GM10266 (cell line): Measurements from ENCODE around the gene AMER2.

Experiments used
- DNase-seq: peaks from one replicate; pipeline ENCODE4 v3.0.0; 2012; ENCODE audit errors: extremely low spot score
- TF ChIP-seq, protein P1 (sequence below): IDR thresholded peaks from 2 replicates; pipeline ENCODE4 v1.5.1; 2012; ENCODE audit warnings: mild to moderate bottlenecking, low read depth; ENCODE audit not compliant: control insufficient read depth, insufficient read depth; ENCODE audit errors: missing control alignments

Gene AMER2

DNA sequence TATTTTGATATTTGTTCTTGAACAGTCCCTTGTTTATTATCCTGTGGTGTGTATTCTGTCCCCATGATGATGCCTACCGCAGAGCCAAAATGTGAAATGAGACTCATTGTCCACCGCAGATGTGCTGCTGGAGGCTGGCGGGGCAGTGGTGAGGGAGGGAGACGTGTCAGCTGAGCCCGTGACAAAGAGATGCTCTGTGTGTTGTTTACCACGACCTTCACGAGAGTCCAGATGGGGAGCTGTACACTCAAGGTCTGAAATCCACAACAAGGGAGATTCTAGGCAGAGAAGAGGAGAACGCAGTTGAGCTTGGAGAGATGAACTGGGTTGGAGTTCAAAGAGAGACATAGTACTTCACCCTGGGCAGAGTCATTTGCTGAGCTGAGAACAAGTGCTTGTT, 20.8 kb upstream of the AMER2 start:
- no peak for DNase-seq
- TF ChIP-seq, protein P1, sequence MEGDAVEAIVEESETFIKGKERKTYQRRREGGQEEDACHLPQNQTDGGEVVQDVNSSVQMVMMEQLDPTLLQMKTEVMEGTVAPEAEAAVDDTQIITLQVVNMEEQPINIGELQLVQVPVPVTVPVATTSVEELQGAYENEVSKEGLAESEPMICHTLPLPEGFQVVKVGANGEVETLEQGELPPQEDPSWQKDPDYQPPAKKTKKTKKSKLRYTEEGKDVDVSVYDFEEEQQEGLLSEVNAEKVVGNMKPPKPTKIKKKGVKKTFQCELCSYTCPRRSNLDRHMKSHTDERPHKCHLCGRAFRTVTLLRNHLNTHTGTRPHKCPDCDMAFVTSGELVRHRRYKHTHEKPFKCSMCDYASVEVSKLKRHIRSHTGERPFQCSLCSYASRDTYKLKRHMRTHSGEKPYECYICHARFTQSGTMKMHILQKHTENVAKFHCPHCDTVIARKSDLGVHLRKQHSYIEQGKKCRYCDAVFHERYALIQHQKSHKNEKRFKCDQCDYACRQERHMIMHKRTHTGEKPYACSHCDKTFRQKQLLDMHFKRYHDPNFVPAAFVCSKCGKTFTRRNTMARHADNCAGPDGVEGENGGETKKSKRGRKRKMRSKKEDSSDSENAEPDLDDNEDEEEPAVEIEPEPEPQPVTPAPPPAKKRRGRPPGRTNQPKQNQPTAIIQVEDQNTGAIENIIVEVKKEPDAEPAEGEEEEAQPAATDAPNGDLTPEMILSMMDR, result no peak

DNA sequence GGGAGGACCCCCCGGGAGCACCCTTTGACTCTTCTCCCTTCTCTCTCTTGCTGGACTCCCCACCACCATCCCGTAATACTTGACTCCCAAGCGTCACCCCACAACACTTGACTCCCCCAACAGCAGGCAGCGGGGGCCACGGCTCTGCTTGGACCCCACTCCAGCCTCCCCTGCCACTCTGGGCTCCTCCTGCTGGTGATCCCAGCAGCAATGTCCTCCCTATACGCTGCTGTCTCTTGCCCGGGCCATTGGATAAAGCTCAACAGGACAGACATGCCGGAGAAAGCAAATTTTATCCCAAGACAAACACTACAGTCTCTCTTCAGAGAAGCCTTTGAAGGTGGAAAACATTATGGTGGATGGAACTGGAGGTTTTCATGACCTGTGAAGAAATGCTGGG, 20.4 kb upstream of the AMER2 start:
- DNase-seq, result no peak
- TF ChIP-seq, protein P1, result no peak

DNA sequence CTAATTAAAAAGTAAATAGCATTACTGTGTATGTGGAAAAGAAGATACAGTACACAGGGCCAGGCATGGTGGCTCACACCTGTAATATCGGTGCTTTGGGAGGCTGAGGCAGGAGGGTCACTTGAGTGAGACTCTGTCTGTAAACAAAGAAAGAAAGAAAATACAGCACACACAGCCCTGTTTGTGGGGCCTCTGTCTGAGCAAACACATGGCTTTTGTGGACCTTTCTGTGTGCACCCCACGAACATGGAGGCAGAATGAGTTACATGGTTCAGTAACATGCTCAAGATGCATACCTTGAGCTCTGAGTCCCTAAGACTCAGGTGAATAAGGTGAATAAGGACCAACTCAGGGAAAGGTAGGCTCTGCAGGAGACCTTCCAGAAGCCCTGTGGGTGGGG, 20.0 kb upstream of the AMER2 start:
- DNase-seq, result no peak
- TF ChIP-seq, protein P1, result no peak

DNA sequence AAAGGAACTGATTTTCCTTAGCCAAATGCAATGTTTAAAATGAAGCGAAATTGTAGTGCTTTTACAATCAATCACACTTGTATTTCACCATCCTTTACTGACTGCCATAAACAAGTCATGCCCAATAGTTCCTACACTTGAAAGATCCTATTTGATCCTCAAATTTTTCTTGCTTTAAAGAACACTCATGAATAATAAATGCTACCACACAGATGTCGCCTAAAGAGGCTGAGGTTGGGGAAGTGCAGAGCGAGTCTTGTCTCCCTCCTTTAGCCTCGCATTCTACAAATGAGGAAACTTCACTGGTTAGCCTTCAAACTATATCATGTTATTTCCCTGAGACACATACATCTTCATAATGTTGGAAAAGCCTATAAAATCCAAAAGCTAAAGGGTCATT, 18.7 kb upstream of the AMER2 start:
- TF ChIP-seq, protein P1, result no peak
- DNase-seq, result no peak

DNA sequence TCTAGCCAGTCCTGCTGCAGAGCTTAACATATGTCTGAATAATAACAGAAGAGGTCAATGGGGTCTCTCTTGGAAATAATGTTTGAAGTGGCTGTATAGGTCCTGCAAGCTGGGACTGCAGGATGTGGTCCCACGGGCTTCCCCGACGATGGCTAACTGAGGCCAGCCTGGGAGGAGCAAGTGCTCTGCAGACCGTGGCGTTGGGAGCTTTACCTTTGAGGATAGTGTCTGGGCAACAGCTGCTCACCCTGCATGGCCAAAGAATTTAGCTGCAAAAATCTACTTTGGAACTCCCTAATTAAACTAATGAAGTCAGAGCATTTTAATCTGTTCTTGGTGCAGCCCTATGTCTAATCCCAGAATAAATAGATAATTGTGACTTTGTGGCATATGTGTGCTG, 18.2 kb upstream of the AMER2 start:
- DNase-seq, result no peak
- TF ChIP-seq, protein P1, result no peak

DNA sequence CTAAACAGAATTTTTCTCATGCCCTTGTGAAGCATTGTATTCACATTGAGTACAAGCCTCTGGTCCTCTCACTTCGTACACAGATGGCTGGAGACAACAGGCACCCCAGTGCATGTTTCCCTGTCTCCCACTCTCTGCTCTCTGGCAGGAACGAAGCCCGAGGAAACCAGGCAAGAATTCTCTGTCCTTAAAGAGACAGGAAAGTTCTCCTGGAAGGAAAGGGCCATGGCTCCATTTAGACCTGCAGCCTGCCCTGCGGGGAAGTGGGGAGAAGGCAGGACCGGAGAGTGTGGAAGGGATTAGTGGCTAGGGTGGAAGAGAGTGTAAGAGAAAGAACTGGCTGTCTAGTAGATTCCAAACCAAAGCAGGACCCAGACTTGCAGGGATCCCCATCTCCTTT, 15.5 kb upstream of the AMER2 start:
- TF ChIP-seq, protein P1, result no peak
- no peak for DNase-seq

DNA sequence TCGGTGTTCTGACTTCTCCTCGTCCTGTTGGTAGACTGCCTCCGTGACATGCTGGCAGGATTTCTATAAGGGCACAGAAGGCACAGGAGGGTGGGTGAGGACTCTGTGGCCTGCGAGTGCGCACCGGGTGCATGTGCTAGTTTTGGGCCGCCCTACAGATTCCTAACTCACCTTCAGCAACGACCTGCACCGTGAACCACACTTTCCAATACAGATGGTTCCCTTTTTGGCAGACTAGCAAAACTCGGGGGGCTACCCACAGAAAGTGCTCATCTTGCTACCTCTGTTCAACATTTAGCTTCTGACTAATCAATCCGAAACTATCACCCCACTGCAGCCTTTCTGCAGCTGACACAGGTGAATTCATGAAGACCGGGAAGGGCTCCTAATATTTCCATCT, 14.1 kb upstream of the AMER2 start:
- TF ChIP-seq, protein P1, result no peak

More for the DNA sequence above, 14.1 kb upstream of the AMER2 start:
- no peak for DNase-seq
